GM12874 (cell line): ENCODE data around the gene PLCB3.

Experiments
- TF ChIP-seq, protein P1 (sequence below): IDR thresholded peaks from 2 replicates; pipeline ENCODE4 v1.5.1; 2011; ENCODE audit warnings: low read depth, mild to moderate bottlenecking, control low read depth, low read length, moderate library complexity; ENCODE audit not compliant: insufficient read depth

PLCB3 gene

DNA sequence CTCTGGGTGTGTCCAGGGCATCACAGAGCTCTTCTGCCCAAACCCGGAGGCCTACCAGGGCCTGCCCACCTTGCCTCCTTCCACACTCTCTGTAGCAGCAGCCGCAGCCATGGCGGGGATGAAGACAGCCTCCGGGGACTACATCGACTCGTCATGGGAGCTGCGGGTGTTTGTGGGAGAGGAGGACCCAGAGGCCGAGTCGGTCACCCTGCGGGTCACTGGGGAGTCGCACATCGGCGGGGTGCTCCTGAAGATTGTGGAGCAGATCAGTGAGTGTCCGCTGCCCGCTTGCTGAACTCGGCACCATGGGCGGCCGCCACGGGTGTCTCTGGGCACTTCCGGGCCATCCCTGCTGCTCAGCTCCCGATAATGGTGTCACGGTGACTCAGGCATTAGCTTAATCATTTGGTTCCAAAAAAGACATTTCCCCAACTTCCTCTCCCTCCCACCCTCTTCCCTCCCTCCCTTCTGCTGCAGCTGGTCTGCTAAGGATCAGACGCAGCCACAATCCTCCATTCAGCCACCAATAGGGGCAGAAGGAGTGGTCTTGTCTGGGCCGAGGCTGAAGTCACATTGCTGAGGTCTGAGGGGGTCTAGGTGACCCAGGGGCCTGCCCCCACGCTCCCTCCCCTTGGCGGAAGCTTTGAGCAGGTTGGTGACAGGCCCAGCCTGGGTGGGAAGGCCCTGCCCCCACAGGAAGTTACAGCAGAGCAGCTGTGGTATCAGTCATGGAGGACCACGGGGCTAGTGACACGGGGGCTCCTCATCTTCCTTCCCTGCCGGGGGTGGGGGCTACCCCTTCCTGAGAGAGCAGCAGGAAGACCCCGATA, 43.9 kb upstream of the PLCB3 start:
- TF ChIP-seq, protein P1, sequence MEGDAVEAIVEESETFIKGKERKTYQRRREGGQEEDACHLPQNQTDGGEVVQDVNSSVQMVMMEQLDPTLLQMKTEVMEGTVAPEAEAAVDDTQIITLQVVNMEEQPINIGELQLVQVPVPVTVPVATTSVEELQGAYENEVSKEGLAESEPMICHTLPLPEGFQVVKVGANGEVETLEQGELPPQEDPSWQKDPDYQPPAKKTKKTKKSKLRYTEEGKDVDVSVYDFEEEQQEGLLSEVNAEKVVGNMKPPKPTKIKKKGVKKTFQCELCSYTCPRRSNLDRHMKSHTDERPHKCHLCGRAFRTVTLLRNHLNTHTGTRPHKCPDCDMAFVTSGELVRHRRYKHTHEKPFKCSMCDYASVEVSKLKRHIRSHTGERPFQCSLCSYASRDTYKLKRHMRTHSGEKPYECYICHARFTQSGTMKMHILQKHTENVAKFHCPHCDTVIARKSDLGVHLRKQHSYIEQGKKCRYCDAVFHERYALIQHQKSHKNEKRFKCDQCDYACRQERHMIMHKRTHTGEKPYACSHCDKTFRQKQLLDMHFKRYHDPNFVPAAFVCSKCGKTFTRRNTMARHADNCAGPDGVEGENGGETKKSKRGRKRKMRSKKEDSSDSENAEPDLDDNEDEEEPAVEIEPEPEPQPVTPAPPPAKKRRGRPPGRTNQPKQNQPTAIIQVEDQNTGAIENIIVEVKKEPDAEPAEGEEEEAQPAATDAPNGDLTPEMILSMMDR: no peak

DNA sequence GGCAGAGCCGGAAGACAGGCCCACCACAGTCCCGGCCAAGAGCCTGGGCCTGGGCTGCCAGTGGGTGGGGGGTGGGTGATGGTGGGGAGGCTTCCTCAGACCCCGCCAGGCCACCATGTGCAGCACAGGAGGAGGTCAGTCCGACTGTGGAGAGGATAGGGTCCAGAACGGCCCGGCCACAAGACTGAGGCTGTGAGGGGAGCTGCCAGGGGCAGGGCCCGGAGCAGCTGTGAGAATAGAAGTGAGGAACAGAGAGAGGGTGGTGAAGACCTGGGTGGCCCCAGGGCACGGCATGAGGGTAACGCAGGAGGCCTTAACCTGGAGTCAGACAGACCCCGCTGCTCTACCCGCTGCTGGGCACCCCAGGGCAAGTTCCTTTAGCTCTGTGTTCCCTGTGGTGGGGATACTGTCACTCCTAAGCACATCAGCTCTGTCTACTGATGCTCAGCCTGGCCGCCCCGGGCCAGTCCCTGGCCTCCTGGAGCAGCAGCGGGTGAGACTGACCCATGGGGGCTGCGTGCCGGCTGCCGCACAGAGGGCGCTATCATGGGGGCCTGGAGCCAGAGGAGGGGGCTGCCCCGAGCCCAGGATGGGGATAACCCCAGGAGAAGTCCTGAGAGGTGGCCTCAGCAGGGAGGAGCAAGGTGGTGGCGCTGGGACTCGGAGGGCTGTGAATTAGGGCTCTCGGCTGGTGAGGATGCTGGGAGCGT, 43.1 kb upstream of the PLCB3 start:
- TF ChIP-seq, protein P1: no peak

DNA sequence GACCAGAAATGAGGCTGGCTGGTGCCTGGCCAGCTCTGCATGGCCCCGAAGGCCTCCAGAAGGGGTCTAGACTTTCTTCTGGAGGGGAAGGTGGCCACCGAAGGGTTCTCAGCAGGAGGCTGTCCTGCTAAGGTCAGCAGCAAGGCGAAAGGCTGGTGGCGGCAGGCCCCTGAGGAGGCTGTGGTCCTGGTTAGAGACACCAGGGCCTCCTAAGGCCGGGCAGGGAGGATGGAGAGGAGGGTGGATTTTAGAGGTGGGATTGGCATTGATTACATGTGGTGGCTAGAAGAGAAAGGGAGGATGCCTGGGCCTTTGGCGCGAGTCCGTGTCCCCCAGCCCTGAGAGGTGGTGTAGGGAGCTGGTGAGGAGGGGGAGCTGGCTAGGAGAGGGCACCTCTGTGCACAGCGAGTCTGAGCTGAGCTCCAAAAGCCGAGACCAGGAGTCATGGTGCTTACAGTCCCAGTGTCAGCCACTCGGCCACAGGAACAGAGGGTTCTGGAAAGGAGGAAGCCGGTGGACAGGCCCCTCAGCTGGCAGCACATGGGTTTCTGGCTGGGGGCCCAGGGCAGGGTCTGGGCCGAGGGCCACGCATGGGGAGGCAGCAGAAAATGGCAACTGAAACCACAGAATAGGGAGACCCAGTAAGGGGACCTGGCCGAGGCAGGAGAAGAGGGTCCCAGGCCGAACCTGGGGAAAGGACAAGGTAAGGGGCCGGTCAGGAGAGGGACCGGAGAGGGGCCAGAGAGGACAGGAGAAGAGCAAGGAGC, 42.4 kb upstream of the PLCB3 start:
- TF ChIP-seq, protein P1: no peak

DNA sequence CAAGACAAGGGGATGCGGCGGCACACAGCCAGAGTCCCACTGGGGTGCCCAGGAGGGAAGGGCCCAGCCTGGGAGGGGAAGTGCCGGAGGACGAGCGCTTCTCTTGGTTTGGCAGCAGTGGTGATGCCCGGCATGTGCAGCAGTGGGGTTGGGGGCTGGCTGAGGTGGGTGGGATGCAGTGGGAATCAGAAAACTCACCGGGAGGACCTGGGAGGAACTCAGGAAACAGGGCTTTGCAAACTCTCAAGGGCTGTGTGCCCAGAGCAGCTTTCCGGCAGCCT, 41.8 kb upstream of the PLCB3 start:
- TF ChIP-seq, protein P1: no peak

DNA sequence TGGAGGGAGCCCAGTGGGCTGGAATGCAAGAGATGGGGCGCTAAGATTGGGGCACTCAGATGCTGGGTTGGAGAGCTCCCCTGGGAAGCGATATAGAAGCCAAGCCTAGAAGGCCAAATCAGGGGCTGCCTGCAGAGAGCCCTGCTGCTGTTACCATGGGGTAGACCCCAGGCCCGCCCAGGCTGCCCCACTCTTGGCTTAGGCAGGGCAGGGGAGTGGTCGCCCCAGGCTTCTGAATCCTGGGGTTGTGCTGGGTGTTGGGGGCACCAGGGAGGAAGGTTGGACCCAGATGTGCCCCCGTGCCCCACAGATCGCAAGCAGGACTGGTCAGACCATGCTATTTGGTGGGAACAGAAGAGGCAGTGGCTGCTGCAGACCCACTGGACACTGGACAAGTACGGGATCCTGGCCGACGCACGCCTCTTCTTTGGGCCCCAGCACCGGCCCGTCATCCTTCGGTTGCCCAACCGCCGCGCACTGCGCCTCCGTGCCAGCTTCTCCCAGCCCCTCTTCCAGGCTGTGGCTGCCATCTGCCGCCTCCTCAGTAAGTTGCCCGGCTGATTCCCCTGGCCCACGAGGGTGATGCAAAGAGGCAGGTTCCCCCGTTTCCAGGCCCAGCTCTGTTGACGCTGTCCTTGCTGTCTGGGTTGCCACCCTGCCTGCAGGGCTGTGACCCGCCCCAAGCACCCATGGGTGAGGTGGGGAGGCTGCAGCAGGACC, 40.9 kb upstream of the PLCB3 start:
- TF ChIP-seq, protein P1: no peak

DNA sequence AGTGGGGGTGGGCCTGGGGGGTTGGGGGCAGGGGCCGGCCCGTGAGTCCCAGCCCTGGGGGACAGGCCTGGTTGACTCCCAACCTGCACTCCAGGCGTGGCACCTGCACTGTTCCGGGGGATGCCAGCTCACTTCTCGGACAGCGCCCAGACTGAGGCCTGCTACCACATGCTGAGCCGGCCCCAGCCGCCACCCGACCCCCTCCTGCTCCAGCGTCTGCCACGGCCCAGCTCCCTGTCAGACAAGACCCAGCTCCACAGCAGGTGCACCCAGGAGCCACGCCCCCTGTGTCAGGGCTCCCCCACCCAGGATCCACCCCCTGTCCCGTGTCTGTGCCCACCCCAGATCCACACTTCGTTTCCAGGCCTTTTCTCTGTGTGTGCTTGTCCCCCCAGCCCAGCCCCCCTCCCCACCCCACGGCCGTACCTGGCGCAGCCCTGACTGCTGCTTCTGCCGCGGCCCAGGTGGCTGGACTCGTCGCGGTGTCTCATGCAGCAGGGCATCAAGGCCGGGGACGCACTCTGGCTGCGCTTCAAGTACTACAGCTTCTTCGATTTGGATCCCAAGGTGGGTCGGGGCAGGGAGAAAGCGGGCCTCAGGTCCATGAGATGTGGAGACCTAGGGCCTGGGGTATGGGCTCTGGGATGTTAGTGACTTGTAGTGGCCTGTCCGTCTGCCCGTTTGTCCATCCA, 40.0 kb upstream of the PLCB3 start:
- TF ChIP-seq, protein P1: no peak
